ENCODE results near the gene ARPC1B. TPM values are rescaled to one million over a fixed set of nuclear protein-coding genes. Genes with fewer than 3 reads are reported as not detected.
"Not testable (repeated sequence)": the region's sequence is repeated elsewhere in the genome, so short reads cannot be mapped to it uniquely, and the experiment has no call there.

ARPC1B gene
- polyA plus RNA-seq, 12 donors = 26.8 to 69.4 (median 38.6) TPM; not detected in 1

DNA sequence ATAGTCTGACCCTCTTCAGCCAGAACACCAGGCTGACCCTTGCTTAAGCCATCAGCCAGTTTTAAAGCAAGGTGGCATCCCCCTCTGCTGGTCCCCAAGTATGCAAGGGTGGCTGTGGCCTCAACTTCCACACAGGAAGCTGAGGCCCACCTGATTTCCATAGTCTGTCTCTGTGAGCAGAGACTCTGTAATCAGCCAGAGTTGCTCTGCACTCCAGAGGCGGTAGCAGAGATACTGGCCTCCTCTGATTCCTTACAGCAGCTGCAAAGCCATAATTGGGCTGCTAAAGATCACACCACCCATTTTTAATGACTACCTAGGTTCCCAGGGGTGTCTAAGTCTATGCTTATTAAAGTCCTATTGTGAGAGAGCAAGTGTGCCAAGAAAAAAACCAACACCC is 32.0 kb downstream of the ARPC1B start:
- DNase-seq = no peak

DNA sequence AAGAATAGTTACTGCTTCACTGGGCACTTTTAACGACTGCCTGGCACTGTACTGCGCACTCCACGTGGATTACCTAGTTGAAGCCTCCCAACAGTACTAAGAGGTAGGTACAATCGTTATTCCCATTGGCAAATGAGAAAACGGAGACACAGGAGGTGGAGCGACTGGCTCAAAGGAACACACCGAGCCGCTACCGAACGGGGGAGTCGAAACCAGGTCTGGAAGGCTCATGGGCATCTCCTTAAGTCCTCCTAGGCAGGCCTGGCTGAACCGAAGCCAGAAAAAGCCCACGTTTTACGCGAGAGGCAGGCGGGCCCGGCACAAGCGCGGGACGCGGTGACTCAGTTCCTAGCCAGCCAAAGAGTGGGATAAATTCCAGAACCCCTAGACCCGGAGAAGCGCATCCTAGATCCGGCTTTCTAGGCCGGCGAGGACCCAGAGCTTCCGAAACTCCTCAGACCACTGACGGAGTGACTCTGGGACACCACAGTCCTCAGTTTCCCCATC is 33.4 kb downstream of the ARPC1B start:
- peak; percentile 55 for DNase-seq

DNA sequence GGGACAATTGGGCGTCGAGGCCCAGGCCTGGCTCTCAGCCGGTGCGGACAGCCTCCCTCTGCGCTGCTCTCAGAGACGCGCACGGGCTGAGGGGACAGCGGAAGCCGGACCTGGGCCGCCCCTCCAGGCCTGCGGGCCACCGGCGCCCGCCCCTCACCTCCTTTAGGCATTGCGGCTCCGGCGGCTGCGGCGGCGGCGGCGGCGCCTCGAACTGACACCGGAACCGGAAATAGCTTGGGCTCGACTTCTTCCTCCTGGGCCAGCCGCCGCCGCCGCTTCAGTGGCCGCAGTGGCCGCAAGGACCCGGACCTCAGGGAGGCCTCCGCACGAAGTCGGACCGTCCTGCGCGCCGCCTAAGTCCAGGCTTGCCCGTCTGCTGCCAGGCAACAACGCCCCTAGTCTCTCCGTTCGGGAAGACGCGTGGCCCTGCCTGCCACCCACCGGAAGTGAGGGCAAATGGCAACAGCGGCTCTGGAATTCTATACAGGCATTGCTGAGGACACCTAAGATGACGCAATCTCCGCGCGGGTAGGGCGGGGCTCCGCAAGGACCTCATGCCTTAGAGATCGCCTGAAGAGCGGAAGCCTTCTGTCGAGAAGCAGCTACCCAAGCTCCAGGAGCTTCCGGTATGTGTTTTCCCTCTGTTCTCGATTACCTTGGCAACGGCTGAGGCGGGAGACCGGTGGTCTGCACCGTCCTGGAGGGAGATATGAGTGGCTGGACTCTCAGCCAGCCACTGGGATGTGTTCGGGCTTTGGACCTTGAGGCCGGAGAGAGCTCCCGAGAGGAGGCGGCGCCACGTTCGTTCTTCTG is 34.1 kb downstream of the ARPC1B start, which contains the start of the genes BUD31 and PDAP1:
Gene BUD31 (plus strand): TSS at position 591 of the 813 bp plus-strand sequence. CDS start 2,124 bp downstream, outside the sequence.
Gene PDAP1 (minus strand): TSS at position 219 of the 813 bp plus-strand sequence. CDS start 49 bp downstream, at position 170.
- DNase-seq = peak; percentile 97

DNA sequence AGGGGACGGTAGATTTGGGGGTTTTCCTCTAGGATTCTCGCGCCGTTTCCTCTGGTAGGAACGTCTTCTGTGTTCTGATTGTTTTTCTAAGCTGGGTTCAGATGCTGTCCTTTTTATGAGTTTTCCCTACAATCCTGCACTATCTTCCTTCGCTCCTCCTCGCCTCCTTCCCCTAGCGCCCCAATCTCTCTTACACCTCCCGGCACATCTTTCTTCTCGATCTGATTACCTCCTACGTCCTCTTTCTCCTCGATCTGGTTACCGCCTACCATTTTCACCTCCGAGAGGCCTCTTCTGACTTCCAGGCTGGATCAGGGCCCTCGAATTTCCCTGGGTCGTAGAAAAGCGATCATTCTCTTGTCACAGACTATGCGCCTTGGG is 34.7 kb downstream of the ARPC1B start:
- DNase-seq = no peak

DNA sequence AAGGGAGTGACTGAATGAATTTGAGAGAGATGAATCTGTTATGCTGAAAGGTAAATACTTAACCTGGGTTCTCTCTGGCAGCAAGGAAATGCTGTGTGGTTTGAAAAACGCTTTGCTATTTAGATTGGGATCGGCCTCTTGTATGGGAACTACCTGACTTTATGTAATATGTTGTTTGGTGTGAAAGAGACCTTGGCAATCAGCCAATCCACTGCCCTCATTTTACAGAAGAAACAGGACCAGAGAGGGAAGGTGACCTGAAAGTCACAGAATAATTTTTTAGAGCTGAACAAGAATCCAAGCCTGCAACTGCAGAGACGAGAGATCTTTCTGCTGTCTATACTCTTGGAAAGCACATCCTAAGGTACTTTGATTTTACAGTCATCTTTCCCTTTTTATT is 35.3 kb downstream of the ARPC1B start:
- no peak for DNase-seq

DNA sequence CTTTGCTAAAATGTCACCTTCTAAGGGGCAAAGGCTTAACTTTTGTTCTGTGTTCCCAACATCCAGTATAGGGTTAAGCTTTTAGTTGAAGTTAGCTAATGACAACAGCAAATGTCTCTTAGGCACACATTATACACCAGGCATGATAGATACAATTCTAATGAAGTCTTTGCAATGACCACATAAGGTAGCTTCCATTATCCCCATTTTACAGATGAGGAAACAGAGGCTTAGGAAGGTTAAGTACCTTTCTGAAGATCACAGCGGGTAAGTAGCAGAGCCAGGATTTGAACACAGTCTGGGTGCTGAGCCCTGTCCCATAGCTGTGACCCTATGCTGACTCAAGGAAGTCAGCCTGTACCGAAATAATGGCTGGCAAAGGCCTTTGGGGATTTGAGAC is 36.1 kb downstream of the ARPC1B start:
- DNase-seq = no peak

DNA sequence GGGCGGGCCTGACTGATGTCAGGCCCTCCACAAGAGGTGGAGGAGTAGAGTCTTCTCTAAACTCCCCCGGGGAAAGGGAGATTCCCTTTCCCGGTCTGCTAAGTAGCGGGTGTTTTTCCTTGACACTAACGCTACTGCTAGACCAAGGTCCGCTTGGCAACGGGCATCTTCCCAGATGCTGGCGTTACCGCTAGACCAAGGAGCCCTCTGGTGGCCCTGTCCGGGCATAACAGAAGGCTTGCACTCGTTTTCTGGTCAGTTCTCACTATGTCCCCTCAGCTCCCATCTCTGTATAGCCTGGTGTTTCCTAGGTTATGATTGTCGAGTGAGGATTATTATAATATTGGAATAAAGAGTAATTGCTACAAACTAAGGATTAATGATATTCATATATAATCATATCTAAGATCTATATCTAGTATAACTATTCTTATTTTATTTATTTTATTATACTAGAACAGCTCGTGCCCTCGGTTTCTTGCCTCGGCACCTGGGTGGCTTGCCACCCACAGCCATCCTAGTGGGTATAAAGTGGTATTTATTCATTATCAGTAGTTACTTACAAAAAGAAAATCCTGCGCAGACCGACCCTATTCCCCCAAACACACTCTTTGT is 41.1 kb downstream of the ARPC1B start:
- peak; percentile 29 for DNase-seq

DNA sequence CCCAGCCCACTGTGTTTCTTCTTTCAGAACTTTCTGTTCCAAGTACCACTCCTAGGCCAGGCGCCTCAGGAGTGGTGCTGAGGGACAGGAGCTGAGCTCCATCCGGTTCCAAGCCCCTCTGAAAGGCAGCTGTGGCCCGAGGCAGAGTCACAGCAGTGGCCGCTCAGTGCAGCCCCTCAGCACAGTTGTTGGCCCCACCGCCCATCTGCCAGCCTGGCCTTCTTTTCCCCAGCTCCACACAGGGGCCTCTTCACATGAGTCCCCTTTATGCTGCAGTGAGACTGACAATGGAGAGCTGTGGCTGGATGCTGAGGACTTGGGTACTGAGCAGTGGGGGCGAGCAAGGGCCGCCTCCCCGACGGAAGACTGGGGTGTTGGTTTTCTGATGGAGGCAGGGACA is 43.7 kb downstream of the ARPC1B start:
- no peak for DNase-seq

DNA sequence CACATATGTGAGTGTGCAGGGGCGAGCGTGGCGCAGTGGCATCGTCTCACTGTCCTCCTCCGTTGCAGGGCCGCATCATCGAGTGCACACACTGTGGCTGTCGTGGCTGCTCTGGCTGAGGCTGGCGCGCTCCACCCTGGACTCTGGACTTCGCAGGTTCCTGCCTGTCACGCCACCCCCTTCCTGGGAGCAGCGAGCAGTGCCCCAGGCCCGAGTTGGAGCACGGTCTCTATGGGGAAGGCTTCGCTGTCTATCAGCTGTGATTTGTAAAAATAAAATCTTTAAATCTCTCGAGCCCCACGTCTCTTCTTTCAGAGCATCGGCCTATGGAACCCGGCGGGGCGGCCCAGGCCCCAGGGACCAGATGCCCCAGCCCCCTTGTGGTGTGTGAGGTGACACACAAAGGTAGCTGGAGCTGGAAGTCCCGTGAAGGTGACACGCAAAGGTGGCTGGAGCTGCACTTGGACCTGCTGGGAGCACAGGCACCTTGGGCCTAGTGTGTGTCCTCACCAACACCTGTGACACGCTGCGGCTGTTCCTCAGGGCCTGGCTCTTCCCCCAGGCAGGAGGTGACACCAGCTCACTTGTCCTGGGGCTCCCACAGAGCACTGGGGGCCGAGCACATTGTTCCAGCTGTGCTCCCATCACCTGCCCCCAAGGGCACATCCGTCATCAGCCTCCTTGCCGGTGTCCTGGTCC is 44.9 kb downstream of the ARPC1B start:
- DNase-seq = no peak

DNA sequence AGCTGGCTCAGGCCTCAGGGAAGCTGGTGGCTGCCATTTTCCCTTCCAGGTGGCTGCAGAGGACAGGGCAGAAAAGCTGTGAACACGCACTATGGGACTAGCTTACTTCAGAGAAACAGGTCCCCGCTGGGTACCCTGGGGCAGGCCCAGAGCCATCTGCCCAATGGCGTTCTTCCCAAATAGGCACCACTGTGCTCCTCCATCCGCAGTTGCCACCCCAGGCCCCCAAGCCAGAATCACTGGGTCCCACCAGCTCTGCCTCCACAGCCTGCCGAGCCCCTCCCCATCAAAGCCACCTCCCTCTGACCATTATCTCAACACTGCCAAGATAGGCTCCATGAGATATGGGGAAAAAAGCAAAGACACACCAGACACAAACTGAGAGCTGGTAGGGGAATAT is 45.7 kb downstream of the ARPC1B start:
- DNase-seq = no peak

DNA sequence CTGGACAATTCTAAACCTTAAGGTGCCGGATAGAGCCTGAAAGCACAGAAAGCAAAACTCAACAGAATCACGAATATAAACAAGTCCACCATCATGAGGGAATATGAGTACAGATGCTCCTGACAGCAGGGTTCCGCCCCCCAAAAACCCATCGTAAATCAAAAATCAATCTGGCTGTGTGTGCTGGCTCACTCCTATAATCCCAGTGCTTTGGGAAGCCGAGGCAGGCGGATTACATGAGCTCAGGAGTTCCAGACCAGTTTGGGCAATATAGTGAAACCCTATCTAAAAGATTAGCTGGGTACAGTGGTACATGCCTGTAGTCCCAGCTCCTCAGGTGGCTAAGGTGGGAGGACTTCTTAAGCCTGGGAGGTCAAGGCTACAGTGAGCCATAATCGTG is 46.5 kb downstream of the ARPC1B start:
- DNase-seq = no peak

DNA sequence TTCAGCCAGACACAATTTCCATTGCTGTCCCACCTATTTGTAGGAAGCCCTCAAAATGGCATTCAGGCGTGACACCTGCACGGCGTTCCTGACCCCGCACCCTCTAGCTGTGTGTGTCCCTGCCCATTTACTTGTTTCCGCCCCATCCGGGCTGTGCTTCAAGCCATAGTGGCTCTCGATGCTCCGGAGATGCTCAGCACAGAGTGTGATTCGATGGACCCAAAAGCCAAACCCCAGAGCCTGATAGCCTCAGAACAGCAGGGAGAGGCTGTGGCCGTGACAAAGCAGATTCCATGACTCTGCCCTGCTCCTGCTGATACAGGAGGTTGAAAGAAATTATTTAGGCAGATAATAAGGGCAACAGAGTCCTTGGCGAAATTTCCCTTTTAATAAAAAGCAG is 47.7 kb downstream of the ARPC1B start:
- DNase-seq = no peak

DNA sequence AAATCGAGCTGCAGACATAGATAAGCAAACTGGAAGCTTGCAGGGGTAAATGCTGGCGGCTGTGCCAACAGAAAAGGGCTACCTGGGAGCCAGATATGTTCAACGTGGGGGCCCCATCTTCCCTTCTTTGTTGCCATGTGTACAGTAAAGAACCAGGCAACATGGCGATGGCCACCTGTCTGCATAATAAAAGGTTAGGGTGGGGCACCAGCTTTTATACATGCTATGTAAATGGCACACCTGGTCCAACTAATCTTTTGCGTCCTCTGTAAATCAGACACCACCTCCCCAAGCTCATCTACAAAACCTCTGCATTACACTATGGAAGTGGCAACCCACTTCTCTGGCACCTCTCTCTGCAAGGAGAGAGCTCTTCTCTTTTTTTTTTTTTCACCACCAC is 48.1 kb downstream of the ARPC1B start:
- no peak for DNase-seq

DNA sequence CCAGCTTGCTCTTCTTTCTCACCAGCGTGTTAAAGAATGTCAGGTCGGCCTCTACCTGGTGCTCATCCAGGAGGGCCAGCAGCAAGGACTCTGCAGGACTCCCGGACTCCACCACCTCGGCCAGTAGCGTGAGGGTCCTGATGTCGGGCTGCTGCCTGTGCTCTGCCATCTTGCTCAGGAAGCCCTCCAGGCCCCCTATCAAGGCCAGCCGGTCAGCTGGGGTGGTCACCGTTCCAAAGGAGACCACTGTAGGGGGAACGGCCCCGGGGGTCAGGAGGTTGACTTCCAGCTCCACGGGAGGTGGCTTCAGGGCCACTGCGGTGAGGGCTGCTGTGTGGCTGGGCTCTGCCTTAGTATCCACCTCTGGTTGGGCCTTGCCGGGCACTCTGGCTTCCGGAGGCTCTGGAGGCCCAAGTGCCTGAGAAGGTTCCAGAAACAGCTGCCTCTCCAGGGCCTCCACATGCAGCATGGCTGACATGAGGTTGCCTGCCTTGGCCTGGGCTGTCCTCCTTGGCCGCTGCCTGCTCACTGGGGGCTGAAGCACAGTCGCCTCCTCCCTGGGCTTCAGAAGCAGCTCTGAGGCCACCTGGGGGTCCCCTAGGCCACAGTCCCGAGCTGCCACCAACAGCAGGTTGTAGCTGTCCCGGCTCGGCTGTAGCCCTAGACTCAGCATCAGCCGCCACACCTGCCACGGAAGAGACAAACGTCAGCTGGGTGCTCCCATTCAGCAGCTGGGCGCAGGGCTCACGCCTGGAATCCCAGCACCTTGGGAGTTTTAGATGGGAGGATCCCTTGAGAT is 50.6 kb downstream of the ARPC1B start:
- no peak for DNase-seq

DNA sequence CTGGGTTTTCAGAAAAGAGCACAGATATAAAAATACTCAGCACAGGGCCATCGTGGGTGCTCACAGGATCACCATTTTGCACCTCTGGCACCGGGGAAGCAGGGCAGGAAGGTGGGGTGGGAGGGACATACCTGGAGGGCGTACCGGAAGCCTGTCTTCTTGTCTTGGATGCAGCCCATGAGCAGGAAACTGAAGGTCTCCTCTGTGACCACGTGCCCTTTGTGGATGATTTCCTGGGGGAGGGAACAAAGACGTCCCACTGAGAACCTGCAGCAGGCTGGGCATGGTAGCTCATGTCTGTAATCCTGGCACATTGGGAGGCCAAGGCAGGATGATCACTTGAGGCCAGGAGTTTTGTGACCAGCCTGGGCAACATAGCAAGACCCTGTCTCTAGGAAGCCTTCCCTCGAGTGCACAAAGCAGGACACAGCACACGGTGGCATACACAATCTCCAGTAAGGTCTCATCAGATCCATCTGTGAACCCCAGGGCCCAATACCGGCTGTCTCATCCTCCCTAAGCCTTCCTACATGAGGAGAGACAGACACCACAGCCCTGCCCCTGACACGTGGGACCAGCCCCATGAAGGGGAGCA is 54.5 kb downstream of the ARPC1B start:
- DNase-seq = no peak

DNA sequence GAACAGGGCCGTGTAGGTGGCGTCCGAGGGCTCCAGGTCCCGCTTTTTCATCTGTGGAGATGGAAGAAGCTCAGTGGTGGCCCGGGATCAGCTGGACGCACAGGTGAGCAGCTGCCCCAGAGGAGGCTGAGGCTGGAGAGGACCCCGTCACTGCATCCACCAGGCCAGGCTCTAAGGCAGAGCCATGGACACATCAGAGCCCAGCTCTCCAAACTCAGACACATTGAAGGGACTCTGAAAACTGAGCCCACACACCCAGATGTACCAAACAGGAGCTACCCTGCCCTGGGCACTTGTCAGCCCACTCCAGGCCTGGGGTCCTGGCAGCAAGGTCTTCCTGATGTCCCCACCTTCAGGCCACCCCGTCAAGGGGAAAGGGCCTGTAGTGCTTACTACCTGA is 55.2 kb downstream of the ARPC1B start:
- DNase-seq = no peak

DNA sequence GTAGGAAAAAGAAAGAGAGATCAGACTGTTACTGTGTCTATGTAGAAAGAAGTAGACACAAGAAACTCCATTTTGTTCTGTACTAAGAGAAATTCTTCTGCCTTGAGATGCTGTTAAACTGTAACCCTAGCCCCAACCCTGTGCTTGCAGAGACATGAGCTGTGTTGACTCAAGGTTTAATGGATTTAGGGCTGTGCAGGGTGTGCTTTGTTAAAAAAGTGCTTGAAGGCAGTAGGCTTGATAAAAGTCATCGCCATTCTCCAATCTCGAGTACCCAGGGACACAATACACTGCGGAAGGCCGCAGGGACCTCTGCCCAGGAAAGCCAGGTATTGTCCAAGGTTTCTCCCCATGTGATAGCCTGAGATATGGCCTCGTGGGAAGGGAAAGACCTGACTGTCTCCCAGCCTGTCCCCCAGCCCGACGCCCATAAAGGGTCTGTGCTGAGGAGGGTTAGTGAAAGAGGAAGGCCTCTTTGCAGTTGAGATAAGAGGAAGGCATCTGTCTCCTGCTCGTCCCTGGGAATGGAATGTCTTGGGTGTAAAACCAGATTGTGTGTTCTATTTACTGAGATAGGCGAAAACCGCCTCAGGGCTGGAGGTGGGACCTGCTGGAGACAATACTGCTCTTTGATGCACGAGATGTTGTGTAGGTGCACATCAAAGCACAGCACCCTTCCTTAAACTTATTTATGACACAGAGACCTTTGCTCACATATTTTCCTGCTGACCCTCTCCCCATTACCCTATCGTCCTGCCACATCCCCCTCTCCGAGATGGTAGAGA is 57.4 kb downstream of the ARPC1B start:
- DNase-seq = not testable (repeated sequence)

DNA sequence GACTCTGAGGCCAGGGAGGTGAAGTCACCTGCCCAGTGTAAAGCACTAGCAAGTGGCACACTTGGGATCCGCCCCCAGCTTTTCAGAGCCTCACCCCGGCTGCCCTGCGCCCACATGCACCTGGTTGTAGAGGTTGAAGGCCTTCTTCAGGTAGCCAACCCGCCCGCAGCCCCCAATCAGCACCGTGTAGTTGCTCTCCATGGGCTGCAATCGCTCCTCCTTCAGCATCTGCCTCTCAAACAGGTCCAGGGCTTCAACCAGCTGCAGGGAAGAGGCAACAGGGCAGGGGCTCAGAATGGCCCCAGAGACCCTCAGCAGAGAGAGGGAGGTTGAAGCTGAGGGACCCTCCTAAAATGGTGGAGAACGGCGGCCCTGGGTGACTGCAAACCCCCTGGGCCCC is 58.6 kb downstream of the ARPC1B start:
- no peak for DNase-seq

DNA sequence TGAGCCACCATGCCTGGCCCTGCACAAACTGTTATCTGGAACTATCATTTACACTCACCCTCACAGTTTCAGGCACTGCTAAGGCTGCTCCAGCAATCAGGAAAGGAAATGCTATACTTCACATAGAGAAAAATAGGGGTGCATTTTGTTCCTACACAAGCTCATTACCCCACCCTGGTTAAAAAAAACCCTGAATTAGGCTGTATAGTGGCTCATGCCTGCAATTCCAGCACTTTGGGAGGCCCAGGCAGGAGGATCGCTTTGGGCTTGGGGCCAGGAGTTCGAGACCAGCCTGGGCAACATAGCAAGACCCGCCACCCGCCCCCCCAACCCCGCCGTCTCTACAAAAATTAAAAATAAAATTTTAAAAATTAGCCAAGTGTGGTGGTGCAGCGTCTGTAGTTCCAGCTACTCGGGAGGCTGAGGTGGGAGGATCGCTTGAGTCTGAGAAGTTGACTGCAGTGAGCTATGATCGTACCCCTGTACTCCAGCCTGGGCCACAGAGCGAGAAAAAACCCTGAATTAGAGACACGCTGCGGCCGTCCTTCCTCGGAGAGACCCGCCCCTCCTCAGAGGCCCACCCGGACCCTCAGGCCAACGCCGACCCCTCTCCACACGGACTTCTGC is 63.5 kb downstream of the ARPC1B start:
- DNase-seq = no peak

Data from muscle of arm (tissue), 12 donors.